ENCODE results near the gene TEX264. TPM values are rescaled to one million over a fixed set of nuclear protein-coding genes. Genes with fewer than 3 reads are reported as not detected.

The TEX264 gene
- total RNA-seq, 1 experiment from 2014 or later = 44.3 TPM

DNA sequence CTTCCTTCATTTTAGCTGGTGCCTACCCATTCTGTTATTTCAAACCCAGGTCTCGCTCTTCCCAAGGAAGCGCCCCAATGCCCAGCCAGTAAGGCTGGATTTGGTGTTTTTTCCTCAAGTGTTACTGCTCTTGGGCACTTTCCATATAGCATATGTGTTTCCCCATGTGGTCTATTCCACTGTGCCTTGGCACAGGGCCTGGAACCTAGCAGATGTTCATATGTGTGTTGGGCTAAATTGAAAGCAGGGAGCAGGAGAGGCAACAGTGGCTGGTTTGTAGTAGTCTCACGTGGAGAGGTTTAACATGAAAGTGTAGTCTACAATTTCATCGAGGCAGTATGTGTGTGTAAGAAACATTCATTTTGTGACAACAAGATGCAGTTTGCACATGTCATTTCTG, 48.2 kb upstream of the TEX264 start:
- no peak for DNase-seq
- no peaks in the 10 kb centered on the region for H3K9me2 ChIP-seq (ENCODE audit: insufficient read depth)
- H3K27me3 ChIP-seq (ENCODE audit: insufficient read depth, low read depth) = no peaks in the 10 kb centered on the region
- no peaks in the 10 kb centered on the region for H3K36me3 ChIP-seq (ENCODE audit: low read depth)
- no peaks in the 10 kb centered on the region for H3K9me3 ChIP-seq (ENCODE audit: insufficient read depth, low read depth)
- POLR2A ChIA-PET (ENCODE audit: unreplicated experiment) = no interaction called here
- H3K4me3 ChIP-seq = no peak overlapping the region
- H3K27ac ChIP-seq = no peak overlapping the region
- H3K4me2 ChIP-seq = no peak overlapping the region
- H3F3A ChIP-seq (ENCODE audit: insufficient read depth, low read depth) = peaks cover 4% of the 10 kb centered on the region; the same call in 1 of the 2 replicates
- intact Hi-C loops (cut with micrococcal nuclease; ENCODE audit: unreplicated experiment) = no loop called here
- H2AFZ ChIP-seq = no peak overlapping the region
- H3K79me2 ChIP-seq (ENCODE audit: low read depth) = no peaks in the 10 kb centered on the region
- CTCF ChIA-PET = interaction anchor here (0.5 kb wide), 1 partner anchor 306 kb away, joined by 3 read pairs; no protein-coding TSS in a partner anchor
- TF ChIP-seq, protein P1, sequence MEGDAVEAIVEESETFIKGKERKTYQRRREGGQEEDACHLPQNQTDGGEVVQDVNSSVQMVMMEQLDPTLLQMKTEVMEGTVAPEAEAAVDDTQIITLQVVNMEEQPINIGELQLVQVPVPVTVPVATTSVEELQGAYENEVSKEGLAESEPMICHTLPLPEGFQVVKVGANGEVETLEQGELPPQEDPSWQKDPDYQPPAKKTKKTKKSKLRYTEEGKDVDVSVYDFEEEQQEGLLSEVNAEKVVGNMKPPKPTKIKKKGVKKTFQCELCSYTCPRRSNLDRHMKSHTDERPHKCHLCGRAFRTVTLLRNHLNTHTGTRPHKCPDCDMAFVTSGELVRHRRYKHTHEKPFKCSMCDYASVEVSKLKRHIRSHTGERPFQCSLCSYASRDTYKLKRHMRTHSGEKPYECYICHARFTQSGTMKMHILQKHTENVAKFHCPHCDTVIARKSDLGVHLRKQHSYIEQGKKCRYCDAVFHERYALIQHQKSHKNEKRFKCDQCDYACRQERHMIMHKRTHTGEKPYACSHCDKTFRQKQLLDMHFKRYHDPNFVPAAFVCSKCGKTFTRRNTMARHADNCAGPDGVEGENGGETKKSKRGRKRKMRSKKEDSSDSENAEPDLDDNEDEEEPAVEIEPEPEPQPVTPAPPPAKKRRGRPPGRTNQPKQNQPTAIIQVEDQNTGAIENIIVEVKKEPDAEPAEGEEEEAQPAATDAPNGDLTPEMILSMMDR (conservative IDR thresholded peaks at IDR 0.05) = no peak
- no peak for TF ChIP-seq EZH2 (IDR thresholded peaks at IDR 0.05; ENCODE audit: low read depth)
- H3K4me1 ChIP-seq (replicated peaks; ENCODE audit: insufficient read depth) = peaks cover 12% of the 10 kb centered on the region; the same call in 1 of the 2 replicates
- BruUV-seq (replicated peaks) = no TSS peak
- no peaks in the 10 kb centered on the region for H4K20me1 ChIP-seq (ENCODE audit: insufficient read depth)

DNA sequence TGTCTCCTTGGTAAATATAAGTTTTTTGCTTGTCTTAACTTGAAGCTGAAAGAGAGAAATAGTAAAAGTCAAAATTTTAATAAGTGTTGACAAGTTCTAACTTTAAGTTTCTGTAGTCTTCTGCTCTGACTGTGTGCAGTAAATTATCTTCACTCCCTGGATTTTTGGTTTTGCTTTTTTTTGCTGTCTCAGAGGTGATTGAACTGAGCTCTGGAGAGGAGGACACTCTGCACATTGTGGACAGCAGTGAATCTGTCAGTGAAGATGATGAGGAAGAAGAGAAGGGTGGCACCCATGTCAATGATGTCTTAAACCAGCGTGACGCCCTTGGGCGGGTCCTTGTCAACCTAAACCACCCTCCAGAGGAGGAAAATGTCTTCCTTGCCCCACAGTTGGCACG, 40.5 kb upstream of the TEX264 start:
- Histone ChIP-seq H2AFZ (no peak overlapping the region), H3K9me2 (ENCODE audit: insufficient read depth) (no peaks in the 10 kb centered on the region), H3K4me2 (no peak overlapping the region), H3K36me3 (ENCODE audit: low read depth) (no peaks in the 10 kb centered on the region), H3K9me3 (ENCODE audit: insufficient read depth, low read depth) (no peaks in the 10 kb centered on the region), H3K4me1 (replicated peaks; ENCODE audit: insufficient read depth) (no peaks in the 10 kb centered on the region), H3K27me3 (ENCODE audit: insufficient read depth, low read depth) (no peaks in the 10 kb centered on the region), H4K20me1 (ENCODE audit: insufficient read depth) (no peaks in the 10 kb centered on the region), H3K4me3 (no peak overlapping the region), H3K79me2 (ENCODE audit: low read depth) (no peaks in the 10 kb centered on the region), H3K27ac (no peak overlapping the region), H3F3A (ENCODE audit: insufficient read depth, low read depth) (no peaks in the 10 kb centered on the region)
- intact Hi-C loops (cut with micrococcal nuclease; ENCODE audit: unreplicated experiment) = no loop called here
- ChIA-PET CTCF (no interaction called here), POLR2A (ENCODE audit: unreplicated experiment) (no interaction called here)
- no peak for DNase-seq
- no TSS peak for BruUV-seq (replicated peaks)
- no peak for TF ChIP-seq EZH2 (IDR thresholded peaks at IDR 0.05; ENCODE audit: low read depth)
- TF ChIP-seq, protein P1 (conservative IDR thresholded peaks at IDR 0.05) = no peak

DNA sequence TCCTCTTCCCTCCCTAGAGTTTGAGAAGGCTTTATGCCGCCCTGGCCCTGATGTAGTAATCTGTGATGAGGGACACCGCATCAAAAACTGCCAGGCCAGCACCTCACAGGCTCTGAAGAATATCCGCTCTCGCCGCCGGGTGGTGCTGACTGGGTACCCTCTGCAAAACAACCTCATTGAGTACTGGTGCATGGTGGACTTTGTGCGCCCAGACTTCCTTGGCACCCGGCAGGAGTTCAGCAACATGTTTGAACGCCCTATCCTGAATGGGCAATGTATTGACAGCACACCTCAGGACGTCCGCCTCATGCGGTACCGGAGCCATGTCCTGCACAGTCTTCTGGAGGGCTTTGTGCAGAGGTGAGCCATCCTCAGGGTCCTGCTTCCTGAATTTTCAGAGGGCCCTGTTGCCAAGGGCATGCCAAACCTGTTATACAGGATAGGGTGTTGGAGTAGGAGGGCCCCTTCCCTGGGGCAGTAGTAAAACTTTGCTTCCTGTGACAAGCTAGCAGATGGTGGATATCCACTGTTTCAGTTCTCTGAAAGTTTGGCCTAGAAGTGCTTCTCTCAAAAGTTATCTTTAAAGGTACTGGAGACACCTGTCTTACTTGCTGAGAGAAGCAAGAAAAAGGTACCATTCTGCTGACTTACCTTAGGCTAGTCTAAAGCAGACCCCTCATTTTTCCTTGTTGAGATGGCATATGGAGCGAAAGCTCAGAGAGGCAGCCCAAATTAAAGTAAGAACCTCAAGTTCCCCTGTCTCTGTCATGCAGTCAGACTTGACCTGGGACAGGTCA, 33.7 kb upstream of the TEX264 start:
- Histone ChIP-seq H3K9me3 (ENCODE audit: insufficient read depth, low read depth) (no peaks in the 10 kb centered on the region), H3K36me3 (ENCODE audit: low read depth) (no peaks in the 10 kb centered on the region), H3K4me3 (no peak overlapping the region), H4K20me1 (ENCODE audit: insufficient read depth) (no peaks in the 10 kb centered on the region), H3K27ac (no peak overlapping the region), H3K79me2 (ENCODE audit: low read depth) (no peaks in the 10 kb centered on the region), H3F3A (ENCODE audit: insufficient read depth, low read depth) (peaks cover 4% of the 10 kb centered on the region; the same call in 1 of the 2 replicates), H3K27me3 (ENCODE audit: insufficient read depth, low read depth) (no peaks in the 10 kb centered on the region), H3K9me2 (ENCODE audit: insufficient read depth) (no peaks in the 10 kb centered on the region), H3K4me2 (peak overlapping the region; percentile 73), H2AFZ (no peak overlapping the region), H3K4me1 (replicated peaks; ENCODE audit: insufficient read depth) (peaks cover 16% of the 10 kb centered on the region)
- peak; percentile 37 to 71 for DNase-seq
- TF ChIP-seq, protein P1 (conservative IDR thresholded peaks at IDR 0.05) = no peak
- TF ChIP-seq EZH2 (IDR thresholded peaks at IDR 0.05; ENCODE audit: low read depth) = no peak
- no TSS peak for BruUV-seq (replicated peaks)
- POLR2A ChIA-PET (ENCODE audit: unreplicated experiment) = interaction anchor here (0.6 kb wide), 1 partner anchor 138 kb away, joined by 3 read pairs; no protein-coding TSS in a partner anchor
- CTCF ChIA-PET = no interaction called here
- intact Hi-C loops (cut with micrococcal nuclease; ENCODE audit: unreplicated experiment) = loop anchor here (1.0 to 5.0 kb wide), 2 partner anchors 33 to 45 kb away; no protein-coding TSS in a partner anchor

Measured in PC-9 (cell line).